Frontal cortex (tissue), 4 donors: Measurements from ENCODE around the gene CTTNBP2NL. TPM values are rescaled to one million over a fixed set of nuclear protein-coding genes. Genes with fewer than 3 reads are reported as not detected.
"Not testable (repeated sequence)": the region's sequence is repeated elsewhere in the genome, so short reads cannot be mapped to it uniquely, and the experiment has no call there.

Experiments
- DNase-seq, 2 donors: peaks; one replicate each; pipeline ENCODE4 v3.0.0; 2012; ENCODE audit warnings: low spot score in 2 of 2
- FAIRE-seq: peaks from 2 replicates; lab custom pipeline; 2012; peaks lifted over from hg19 to GRCh38; lab: Jason Lieb, UNC
- total RNA-seq: library from RNA; depleted of rRNA; stranded (reverse); fragments of >200 nt; gene quantifications from one replicate; pipeline ENCODE4 v1.2.3, GENCODE V29; 2014
- donor health status: control.
- donor health status: control.
- donor health status: control.

Gene CTTNBP2NL
- total RNA-seq, 1 donor from 2014 or later = 22.8 TPM

- FAIRE-seq = no peak
- DNase-seq = no peak
These were observed 57.9 kb downstream of the CTTNBP2NL start for GRCh38 chr1:112453876-112454275.

DNA sequence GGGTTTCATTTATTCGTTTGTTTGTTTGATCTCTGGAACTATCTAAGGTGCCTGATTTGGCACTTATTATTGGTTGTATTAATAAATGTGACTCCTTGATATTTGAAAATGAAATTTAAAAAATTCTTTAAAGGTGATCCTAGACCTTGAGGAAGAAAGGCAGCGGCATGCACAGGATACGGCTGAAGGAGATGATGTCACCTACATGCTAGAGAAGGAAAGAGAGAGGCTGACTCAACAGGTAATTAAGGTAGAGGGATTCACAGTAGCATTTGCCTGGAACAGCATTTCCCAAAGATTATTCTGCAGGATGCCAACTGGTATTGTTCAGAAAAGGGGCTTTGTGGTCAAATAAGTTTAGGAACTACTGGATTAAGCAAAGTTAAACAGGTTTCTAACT is 58.3 kb downstream of the CTTNBP2NL start:
- FAIRE-seq = no peak
- no peak for DNase-seq

GRCh38 chr1:112457241-112457640 is 61.2 kb downstream of the CTTNBP2NL start:
- DNase-seq (no peak), FAIRE-seq (no peak)

DNA sequence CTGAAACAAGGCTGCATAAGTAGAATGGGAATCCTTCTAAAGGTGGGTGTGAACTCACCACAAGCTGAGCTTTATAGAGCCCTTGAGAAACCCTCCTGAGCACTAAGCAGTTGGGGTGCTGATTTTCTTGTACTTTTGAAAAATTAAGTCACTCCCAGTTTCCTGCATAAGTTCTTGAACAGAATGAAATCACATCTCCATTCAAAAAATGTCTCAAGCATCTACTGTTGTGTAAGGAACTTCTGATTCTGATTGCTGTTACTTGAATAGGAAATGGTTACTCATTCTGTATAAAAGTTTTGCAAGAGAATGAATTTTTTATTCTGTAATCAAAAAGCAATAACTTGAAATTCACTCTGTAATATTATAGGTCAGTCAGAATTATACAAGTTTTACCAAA is 61.9 kb downstream of the CTTNBP2NL start:
- FAIRE-seq = no peak
- DNase-seq = no peak

- FAIRE-seq (no peak), DNase-seq (no peak)
These were observed 62.7 kb downstream of the CTTNBP2NL start for GRCh38 chr1:112458756-112459155.

- DNase-seq = no peak
- no peak for FAIRE-seq
These were observed 64.6 kb downstream of the CTTNBP2NL start for GRCh38 chr1:112460615-112461014.

GRCh38 chr1:112461200-112461871 is 65.3 kb downstream of the CTTNBP2NL start:
- FAIRE-seq = no peak
- no peak for DNase-seq

DNA sequence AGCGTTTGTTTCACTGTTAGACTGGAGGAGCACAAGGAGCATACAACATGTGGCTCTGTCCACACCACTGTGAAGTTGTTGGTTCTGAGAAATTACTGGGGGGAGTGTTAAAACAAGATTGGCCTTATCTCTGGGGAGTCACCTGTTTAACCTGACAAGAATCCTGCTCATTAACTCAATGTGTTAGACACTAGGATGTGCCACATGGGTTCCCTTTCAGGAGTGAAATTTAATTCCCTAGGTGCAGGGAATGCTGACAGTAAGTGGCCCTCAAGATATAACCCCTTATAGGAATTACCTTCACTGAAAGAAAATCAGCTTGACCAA is 66.9 kb downstream of the CTTNBP2NL start:
- no peak for DNase-seq
- FAIRE-seq = no peak

GRCh38 chr1:112464501-112464900 is 68.5 kb downstream of the CTTNBP2NL start:
- no peak for DNase-seq
- no peak for FAIRE-seq

DNA sequence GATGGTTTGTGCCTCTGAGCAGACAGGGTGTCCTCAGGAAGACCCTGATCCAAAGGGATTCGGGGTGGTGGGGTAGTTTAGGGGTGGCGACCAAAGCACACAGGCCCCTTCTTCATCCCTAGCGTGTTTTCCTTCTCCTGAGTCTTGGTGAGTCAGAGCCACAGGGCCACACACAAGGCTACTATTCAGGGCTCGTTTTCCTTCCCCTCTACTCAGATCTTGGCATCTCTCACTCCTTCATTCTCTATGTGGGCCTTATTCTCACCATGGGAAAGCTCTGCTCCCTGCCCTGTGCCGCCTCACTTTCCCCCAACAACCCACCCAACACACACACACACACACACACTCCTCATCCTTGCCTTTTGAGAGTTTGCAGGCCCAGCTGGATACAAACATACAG is 69.1 kb downstream of the CTTNBP2NL start:
- FAIRE-seq (no peak), DNase-seq (peak in 1 of 2 donors; percentile 12)

DNA sequence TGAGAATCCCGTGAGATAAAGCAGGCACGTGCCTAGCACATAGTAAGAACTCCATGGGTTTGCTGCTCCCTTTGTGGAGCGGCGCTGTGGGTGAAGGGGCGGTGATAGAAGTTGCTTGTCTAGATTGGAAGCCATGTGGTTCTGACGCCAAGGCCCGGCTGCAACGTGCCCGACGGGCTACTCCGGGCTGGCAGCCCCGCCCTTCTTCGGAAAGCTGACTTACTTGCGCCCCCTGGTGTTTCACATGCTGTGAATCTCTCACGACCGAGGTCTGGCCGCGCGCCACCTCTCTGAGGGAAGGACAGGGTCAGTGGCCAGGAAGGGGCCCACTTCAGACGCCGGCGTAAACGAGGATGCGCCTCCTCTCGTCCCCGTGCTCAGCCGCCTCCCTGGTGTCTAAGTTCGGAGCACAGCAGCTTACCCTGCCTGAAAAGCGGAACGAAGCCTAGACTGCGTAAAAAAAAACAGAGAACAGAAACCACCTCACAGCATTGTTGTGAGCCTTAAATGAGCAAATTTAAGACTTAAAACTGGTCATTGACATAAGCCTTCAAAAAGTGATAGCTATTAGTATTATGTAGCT is 70.2 kb downstream of the CTTNBP2NL start:
- peak; percentile 38 to 77 for DNase-seq
- no peak for FAIRE-seq

DNA sequence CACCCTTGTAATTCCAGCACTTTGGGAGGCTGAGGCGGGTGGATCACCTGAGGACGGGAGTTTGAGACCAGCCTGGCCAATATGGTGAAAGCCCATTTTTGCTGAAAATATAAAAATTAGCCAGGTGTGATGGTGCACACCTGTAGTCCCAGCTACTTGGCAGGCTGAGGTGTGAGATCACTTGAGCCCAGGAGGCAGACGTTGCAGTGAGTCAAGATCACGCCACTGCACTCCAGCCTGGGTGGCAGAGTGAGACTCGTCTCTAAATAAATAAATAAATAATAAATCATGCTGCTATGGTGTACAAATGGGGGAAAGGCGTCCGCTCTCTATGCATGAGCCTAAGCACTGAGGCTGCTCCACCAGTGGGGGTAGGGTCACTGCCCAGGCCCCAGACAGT is 74.3 kb downstream of the CTTNBP2NL start:
- FAIRE-seq, DNase-seq: not testable (repeated sequence)

- no peak for DNase-seq
- FAIRE-seq = no peak
These were observed 75.0 kb downstream of the CTTNBP2NL start for GRCh38 chr1:112470966-112471365.

DNA sequence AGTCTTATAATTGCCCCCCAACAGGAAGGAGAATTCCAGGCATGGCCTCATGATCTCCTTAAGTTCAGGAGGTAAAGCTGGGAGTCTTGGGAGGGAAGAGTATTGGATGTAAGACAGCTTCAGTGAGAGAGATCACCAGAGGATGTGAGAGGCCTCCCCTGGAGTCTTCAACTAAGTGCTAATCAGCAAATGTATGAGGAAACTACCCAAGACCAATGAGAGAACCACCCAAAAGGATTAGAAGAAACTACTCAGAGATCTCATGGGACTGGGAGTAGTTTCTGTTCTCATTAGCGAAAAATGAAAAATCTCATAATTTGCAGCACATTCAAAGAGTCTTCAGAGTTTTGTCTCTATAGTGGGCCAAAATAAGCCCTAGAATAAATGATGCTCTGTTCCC is 76.1 kb downstream of the CTTNBP2NL start:
- FAIRE-seq (no peak), DNase-seq (no peak)

GRCh38 chr1:112477550-112477949 is 81.5 kb downstream of the CTTNBP2NL start:
- DNase-seq (no peak), FAIRE-seq (no peak)

DNA sequence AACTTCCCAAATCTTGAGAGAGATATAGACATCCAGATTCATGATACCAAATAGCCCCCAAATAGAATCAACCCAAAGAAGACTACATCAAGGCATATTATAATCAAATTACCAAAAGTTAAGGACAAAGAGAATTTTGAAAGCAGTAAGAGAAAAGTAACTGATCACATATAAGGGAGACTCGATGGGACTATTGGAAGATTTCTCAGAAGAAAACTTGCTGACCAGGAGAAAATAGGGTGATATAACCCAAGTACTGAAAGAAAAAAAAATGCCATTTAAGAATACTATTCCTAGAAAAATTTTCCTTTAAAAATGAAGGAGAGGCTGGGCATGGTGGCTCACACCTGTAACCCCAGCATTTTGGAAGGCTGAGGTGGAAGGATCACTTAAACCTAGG is 82.3 kb downstream of the CTTNBP2NL start:
- no peak for DNase-seq
- no peak for FAIRE-seq

DNA sequence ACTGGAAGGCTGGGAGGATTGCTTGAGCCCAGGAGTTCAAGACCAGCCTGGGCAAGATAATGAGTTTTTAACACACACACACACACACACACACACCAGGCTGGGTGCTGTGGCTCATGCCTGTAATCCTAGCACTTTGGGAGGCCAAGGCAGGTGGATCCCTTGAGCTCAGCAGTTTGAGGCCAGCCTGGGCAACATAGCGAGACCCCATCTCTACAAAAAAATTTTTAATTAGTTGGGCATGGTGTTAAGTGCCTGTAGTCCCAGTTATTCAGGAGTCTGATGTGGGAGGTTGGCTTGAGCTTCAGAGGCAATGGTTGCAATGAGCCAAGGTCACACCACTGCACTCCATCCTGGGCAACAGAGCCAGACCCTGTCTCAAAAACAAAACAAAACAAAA is 90.0 kb downstream of the CTTNBP2NL start:
- FAIRE-seq, DNase-seq: not testable (repeated sequence)

DNA sequence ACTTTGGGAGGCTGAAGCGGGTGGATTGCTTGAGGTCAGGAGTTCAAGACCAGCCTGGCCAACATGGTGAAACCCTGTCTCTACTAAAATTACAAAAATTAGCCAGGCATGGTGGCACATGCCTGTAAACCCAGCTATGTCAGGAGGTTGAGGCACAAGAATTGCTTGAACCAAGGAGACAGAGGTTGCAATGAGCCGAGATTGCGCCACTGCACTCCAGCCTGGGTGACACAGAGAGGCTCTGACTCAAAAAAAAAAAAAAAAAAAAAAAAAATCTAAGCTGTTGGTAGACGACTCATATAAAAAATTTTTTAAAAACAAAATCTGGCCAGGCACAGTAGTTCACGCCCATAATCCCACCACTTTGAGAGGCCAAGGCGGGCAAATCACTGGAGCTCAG is 91.7 kb downstream of the CTTNBP2NL start:
- not testable (repeated sequence) for DNase-seq, FAIRE-seq

- FAIRE-seq (no peak), DNase-seq (no peak)
These were observed 92.1 kb downstream of the CTTNBP2NL start for GRCh38 chr1:112488141-112488540.

DNA sequence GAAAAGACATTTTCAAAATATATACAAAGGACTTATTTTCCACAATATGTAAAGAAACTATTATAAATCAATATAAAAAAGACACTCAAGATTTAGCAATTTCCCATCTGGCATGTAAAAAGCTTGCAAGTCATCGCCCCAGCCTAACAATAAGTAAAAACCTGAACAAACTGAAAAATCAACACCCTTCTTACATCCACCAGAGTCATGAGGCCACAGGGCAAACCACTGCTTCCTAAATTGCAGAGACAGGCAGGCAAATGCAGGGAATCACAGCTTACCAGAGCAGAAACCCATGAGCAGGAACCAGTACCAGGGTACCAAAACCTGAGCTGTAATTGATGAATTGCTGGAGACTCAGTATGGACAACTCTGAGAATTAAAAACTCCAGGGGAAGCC is 96.1 kb downstream of the CTTNBP2NL start:
- DNase-seq = no peak
- FAIRE-seq = no peak

DNA sequence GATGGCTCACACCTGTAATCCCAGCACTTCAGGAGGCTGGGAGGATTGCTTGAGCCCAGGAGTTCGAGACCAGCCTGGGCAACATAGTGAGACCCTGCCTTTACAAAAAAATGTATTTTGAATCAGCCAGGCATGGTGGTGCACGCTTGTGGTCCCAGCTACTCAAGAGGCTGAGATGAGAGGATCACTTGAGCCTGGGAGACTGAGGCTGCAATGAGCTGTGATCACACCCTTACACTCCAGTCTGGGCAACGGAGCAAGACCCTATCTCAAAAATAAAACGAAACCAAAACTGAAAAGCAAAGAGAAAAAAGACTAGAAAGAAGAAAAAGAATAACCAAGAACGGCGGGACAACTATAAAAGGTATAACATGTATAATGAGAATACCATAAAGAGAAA is 97.3 kb downstream of the CTTNBP2NL start:
- DNase-seq (no peak), FAIRE-seq (no peak)

DNA sequence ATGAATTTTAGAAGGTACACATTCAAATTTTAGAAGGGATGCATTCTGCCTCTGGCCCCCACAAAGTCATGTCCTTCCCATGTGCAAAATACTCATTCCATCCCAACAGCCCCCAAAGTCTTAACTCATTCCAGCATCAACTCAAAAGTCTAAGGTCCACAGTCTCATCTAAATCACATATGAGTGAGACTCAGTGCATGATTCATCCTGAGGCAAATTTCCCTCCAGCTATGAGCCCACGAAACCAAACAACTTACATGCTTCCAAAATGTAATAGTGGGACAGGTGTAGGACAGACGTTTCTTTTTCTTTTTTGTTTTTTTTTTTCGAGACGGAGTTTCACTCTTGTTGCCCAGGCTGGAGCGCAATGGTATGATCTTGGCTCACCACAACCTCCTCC is 100.3 kb downstream of the CTTNBP2NL start:
- no peak for DNase-seq

More for the DNA sequence above, 100.3 kb downstream of the CTTNBP2NL start:
- no peak for FAIRE-seq
